ENCODE data around the gene ATP2B2. TPM values are rescaled to one million over a fixed set of nuclear protein-coding genes. Genes with fewer than 3 reads are reported as not detected.

Gene ATP2B2
- total RNA-seq, 2 experiments from 2014 or later: 0.06 TPM; not detected in 1

DNA sequence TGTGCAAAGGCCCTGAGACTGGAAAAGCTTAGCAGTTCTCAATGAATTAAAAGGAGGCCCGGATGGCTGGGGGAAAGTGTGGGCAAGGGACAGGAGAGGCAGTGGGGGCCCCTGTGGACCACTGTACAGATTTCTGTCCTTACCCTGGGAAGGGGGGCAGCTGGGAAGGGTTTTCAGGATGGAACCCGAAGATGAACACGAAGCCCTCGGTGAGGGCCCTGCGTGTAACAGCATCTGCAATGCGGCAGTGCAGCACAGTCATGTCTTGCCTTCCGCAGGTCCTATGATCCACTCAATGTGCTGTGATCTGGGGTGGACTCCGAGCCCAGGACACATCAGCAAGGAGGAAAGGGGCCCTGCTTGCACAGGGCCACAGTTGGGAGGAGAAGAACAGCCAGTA is 7.9 kb upstream of the ATP2B2 start:
- Histone ChIP-seq H3K36me3 (ENCODE audit: insufficient read depth, low read length) (no peaks in the 10 kb centered on the region), H3K9me3 (ENCODE audit: low read length) (no peaks in the 10 kb centered on the region), H3K4me2 (ENCODE audit: low read length) (no peak overlapping the region), H3K4me3 (ENCODE audit: low read depth, low read length, poor library complexity, severe bottlenecking) (no peak overlapping the region), H3K4me1 (ENCODE audit: insufficient read depth, low read length, poor library complexity, severe bottlenecking) (no peaks in the 10 kb centered on the region), H3K79me2 (ENCODE audit: insufficient read depth, low read depth, low read length) (no peaks in the 10 kb centered on the region), H4K20me1 (ENCODE audit: insufficient read depth, low read length) (no peaks in the 10 kb centered on the region), H2AFZ (ENCODE audit: low read length) (no peak overlapping the region), H3K27ac (ENCODE audit: low read depth, low read length, poor library complexity, severe bottlenecking) (no peak overlapping the region), H3K9me2 (ENCODE audit: insufficient read depth, low read length) (no peaks in the 10 kb centered on the region)
- TF ChIP-seq, protein P1, sequence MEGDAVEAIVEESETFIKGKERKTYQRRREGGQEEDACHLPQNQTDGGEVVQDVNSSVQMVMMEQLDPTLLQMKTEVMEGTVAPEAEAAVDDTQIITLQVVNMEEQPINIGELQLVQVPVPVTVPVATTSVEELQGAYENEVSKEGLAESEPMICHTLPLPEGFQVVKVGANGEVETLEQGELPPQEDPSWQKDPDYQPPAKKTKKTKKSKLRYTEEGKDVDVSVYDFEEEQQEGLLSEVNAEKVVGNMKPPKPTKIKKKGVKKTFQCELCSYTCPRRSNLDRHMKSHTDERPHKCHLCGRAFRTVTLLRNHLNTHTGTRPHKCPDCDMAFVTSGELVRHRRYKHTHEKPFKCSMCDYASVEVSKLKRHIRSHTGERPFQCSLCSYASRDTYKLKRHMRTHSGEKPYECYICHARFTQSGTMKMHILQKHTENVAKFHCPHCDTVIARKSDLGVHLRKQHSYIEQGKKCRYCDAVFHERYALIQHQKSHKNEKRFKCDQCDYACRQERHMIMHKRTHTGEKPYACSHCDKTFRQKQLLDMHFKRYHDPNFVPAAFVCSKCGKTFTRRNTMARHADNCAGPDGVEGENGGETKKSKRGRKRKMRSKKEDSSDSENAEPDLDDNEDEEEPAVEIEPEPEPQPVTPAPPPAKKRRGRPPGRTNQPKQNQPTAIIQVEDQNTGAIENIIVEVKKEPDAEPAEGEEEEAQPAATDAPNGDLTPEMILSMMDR (conservative IDR thresholded peaks at IDR 0.05; ENCODE audit: low read length): no peak
- no peak for TF ChIP-seq EZH2phosphoT487 (IDR thresholded peaks at IDR 0.05; ENCODE audit: borderline replicate concordance, low read depth, low read length)
- no TSS peak for BruUV-seq (replicated peaks)
- ChIA-PET CTCF (ENCODE audit: unreplicated experiment) (no interaction called here), POLR2A (no interaction called here)
- intact Hi-C loops (cut with micrococcal nuclease; ENCODE audit: unreplicated experiment): no loop called here
- no peak for DNase-seq (ENCODE audit: low spot score)

DNA sequence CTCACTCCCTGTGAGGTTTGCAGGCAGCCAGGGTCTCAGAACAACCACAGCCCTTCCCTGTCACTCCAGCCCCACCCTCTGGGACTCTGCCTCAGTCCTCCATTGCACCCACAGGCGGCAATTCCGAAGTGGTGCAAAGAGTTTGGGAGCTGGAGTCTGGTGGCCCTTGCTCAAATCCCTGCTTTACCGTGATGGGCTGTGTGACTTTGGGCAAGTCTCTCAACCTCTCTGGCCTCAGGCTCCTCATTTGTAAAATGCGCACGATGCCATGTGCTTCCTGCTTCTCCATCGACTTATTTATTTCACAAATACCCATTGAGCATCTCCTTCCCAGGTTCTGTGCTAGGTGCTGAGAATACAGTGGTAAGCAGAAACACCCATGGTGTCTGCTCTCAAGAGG is 7.3 kb upstream of the ATP2B2 start:
- H3K9me3 ChIP-seq (ENCODE audit: low read length): no peaks in the 10 kb centered on the region
- no peaks in the 10 kb centered on the region for H3K79me2 ChIP-seq (ENCODE audit: insufficient read depth, low read depth, low read length)
- H3K9me2 ChIP-seq (ENCODE audit: insufficient read depth, low read length): no peaks in the 10 kb centered on the region
- TF ChIP-seq, protein P1 (conservative IDR thresholded peaks at IDR 0.05; ENCODE audit: low read length): no peak
- TF ChIP-seq EZH2phosphoT487 (IDR thresholded peaks at IDR 0.05; ENCODE audit: borderline replicate concordance, low read depth, low read length): no peak
- no peaks in the 10 kb centered on the region for H4K20me1 ChIP-seq (ENCODE audit: insufficient read depth, low read length)
- no peak overlapping the region for H3K4me2 ChIP-seq (ENCODE audit: low read length)
- no TSS peak for BruUV-seq (replicated peaks)
- H3K4me3 ChIP-seq (ENCODE audit: low read depth, low read length, poor library complexity, severe bottlenecking): no peak overlapping the region
- intact Hi-C loops (cut with micrococcal nuclease; ENCODE audit: unreplicated experiment): no loop called here
- no peak for DNase-seq (ENCODE audit: low spot score)
- H2AFZ ChIP-seq (ENCODE audit: low read length): no peak overlapping the region
- no peaks in the 10 kb centered on the region for H3K4me1 ChIP-seq (ENCODE audit: insufficient read depth, low read length, poor library complexity, severe bottlenecking)
- H3K27ac ChIP-seq (ENCODE audit: low read depth, low read length, poor library complexity, severe bottlenecking): no peak overlapping the region
- H3K36me3 ChIP-seq (ENCODE audit: insufficient read depth, low read length): no peaks in the 10 kb centered on the region
- ChIA-PET CTCF (ENCODE audit: unreplicated experiment) (interaction anchor here (0.7 kb wide), 1 partner anchor 1550 kb away, joined by 3 read pairs; the partner anchor contains the start of gene RAD18), POLR2A (interaction anchor here (0.6 to 0.9 kb wide), 2 partner anchors 16 to 69 kb away, joined by 4 read pairs; no protein-coding TSS in a partner anchor)

- Histone ChIP-seq H4K20me1 (ENCODE audit: insufficient read depth, low read length) (no peaks in the 10 kb centered on the region), H3K9me2 (ENCODE audit: insufficient read depth, low read length) (no peaks in the 10 kb centered on the region), H3K9me3 (ENCODE audit: low read length) (no peaks in the 10 kb centered on the region), H2AFZ (ENCODE audit: low read length) (no peak overlapping the region), H3K4me2 (ENCODE audit: low read length) (no peak overlapping the region), H3K79me2 (ENCODE audit: insufficient read depth, low read depth, low read length) (no peaks in the 10 kb centered on the region), H3K36me3 (ENCODE audit: insufficient read depth, low read length) (no peaks in the 10 kb centered on the region), H3K4me3 (ENCODE audit: low read depth, low read length, poor library complexity, severe bottlenecking) (no peak overlapping the region), H3K27ac (ENCODE audit: low read depth, low read length, poor library complexity, severe bottlenecking) (no peak overlapping the region), H3K4me1 (ENCODE audit: insufficient read depth, low read length, poor library complexity, severe bottlenecking) (no peaks in the 10 kb centered on the region)
- intact Hi-C loops (cut with micrococcal nuclease; ENCODE audit: unreplicated experiment): no loop called here
- TF ChIP-seq EZH2phosphoT487 (IDR thresholded peaks at IDR 0.05; ENCODE audit: borderline replicate concordance, low read depth, low read length): no peak
- TF ChIP-seq, protein P1 (conservative IDR thresholded peaks at IDR 0.05; ENCODE audit: low read length): no peak
- CTCF ChIA-PET (ENCODE audit: unreplicated experiment): interaction anchor here (0.6 to 0.7 kb wide), 2 partner anchors 860 to 1549 kb away, joined by 3 to 9 read pairs; partner anchors contain the start of gene RAD18
- POLR2A ChIA-PET: interaction anchor here (0.6 to 0.9 kb wide), 3 partner anchors 16 to 83 kb away, joined by 3 to 4 read pairs (median 4); no protein-coding TSS in a partner anchor
- BruUV-seq (replicated peaks): no TSS peak
- no peak for DNase-seq (ENCODE audit: low spot score)
These were observed 6.6 kb upstream of the ATP2B2 start for GRCh38 chr3:10511809-10512494.
